ENCODE data around the gene SKIDA1. TPM values are rescaled to one million over a fixed set of nuclear protein-coding genes. Genes with fewer than 3 reads are reported as not detected.

Gene SKIDA1
- total RNA-seq, 1 experiment from 2014 or later = 0.34 TPM

DNA sequence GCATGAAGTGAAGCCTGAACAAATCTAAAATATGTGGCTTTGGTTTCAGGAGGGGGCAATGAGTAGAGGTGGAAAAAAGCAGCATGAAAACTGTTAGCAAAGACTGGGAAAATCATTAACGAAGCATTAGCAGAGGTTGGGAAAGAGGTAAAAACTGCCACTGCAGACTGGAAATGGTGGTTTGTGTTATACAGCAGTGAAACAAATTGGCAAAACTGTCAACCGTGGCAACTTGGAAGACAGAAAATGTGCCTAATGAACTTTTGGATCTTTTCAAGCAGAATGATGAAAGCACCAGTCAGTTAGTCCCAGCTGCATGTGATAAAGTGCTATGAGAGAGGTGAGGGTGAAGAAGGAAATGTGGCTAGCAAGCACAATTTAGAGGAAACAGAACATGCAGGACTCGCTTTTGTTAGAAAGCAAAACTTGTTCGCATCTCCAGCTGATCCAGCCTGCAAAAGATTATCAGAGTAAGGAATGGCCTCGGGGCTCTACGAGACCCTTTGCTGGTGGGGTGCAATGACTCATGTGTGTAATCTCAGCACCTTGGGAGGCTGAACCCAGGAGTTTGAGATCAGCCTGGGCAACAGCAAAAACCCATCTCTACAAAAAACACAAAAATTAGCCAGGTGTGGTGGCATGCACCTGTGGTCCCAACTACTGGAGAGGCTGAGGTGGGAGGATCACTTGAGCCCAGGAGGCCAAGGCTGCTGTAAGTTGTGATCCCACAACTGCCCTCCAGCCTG, 45.7 kb downstream of the SKIDA1 start:
- no peaks in the 10 kb centered on the region for H4K20me1 ChIP-seq (ENCODE audit: insufficient read depth)
- no peaks in the 10 kb centered on the region for H3K79me2 ChIP-seq (ENCODE audit: insufficient read depth, low read length)
- H3K27ac ChIP-seq (ENCODE audit: low read depth, low read length) = no peak overlapping the region
- ChIA-PET RAD21 (ENCODE audit: low non-redundant PET in 1 of 2, low total read pairs in 2 of 2, uncharacterized antibody in 2 of 2, unreplicated experiment in 2 of 2) (no interaction called here), CTCF (no interaction called here), POLR2A (no interaction called here)
- no peak overlapping the region for H3K9ac ChIP-seq (ENCODE audit: low read length)
- H3K27me3 ChIP-seq (ENCODE audit: insufficient read depth, low read length) = no peaks in the 10 kb centered on the region
- TF ChIP-seq JUND (IDR thresholded peaks at IDR 0.05) (no peak), YY1 (IDR thresholded peaks at IDR 0.05; ENCODE audit: extremely low read depth, insufficient replicate concordance, low read depth, low read length) (no peak), MAX (IDR thresholded peaks at IDR 0.05) (no peak), SP1 (IDR thresholded peaks at IDR 0.05; ENCODE audit: low read depth) (no peak), ZNF274 (IDR thresholded peaks at IDR 0.05; ENCODE audit: low read depth, low read length) (no peak), CBX3 (IDR thresholded peaks at IDR 0.05; ENCODE audit: low read depth) (no peak), ELF1 (IDR thresholded peaks at IDR 0.05; ENCODE audit: borderline replicate concordance, low read depth) (no peak), CEBPB (IDR thresholded peaks at IDR 0.05; ENCODE audit: low read depth) (no peak)
- no peaks in the 10 kb centered on the region for H3K4me1 ChIP-seq (ENCODE audit: control insufficient read depth in 1 of 2, insufficient read depth in 2 of 2, low read length in 2 of 2)
- H2AFZ ChIP-seq (ENCODE audit: low read depth, low read length, poor library complexity, severe bottlenecking) = no peak overlapping the region
- BruUV-seq (replicated peaks) = no TSS peak
- H3K36me3 ChIP-seq (ENCODE audit: control insufficient read depth in 1 of 2, insufficient read depth in 2 of 2, low read length in 2 of 2) = no peaks in the 10 kb centered on the region
- ATAC-seq (no peak), DNase-seq (ENCODE audit: low read depth, low spot score) (no peak)
- no peak overlapping the region for H3K4me3 ChIP-seq (replicated peaks in 1 of 2; ENCODE audit: low read depth in 1 of 2, low read length in 2 of 2)
- no peak overlapping the region for H3K4me2 ChIP-seq (ENCODE audit: low read length)
- H3K9me3 ChIP-seq (ENCODE audit: control insufficient read depth in 1 of 2, insufficient read depth in 1 of 2, low read depth in 1 of 2, low read length in 2 of 2) = no peaks in the 10 kb centered on the region
- intact Hi-C loops (cut with micrococcal nuclease) = no loop called here
- no peaks in the 10 kb centered on the region for H3K9me2 ChIP-seq (ENCODE audit: insufficient read depth)

DNA sequence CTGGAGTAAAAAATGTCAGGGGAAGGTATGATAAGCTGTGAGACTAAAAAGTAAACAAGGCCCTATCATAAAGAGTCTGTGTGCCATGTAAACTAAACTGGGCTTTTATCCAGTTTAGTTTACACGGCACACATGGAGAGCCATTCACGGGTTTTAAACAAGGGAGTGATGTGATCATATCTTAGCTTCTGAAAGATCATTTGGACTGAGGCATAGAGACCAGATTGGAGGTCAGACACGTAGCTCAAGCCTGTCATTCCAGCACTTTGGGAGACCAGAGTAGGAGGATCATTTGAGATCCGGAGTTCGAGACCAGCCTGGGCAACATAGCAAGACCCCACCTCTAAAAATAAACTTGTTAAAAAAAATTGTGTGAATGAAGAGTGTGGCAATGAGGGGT, 50.1 kb downstream of the SKIDA1 start:
- H3K4me2 ChIP-seq (ENCODE audit: low read length) = no peak overlapping the region
- DNase-seq (ENCODE audit: low read depth, low spot score) (no peak), ATAC-seq (no peak)
- POLR2A ChIA-PET = no interaction called here
- no peaks in the 10 kb centered on the region for H3K27me3 ChIP-seq (ENCODE audit: insufficient read depth, low read length)
- H3K27ac ChIP-seq (ENCODE audit: low read depth, low read length) = no peak overlapping the region
- no peaks in the 10 kb centered on the region for H3K9me2 ChIP-seq (ENCODE audit: insufficient read depth)
- no TSS peak for BruUV-seq (replicated peaks)
- no peak overlapping the region for H3K9ac ChIP-seq (ENCODE audit: low read length)
- RAD21 ChIA-PET (ENCODE audit: low non-redundant PET in 1 of 2, low total read pairs in 2 of 2, uncharacterized antibody in 2 of 2, unreplicated experiment in 2 of 2) = no interaction called here
- no peaks in the 10 kb centered on the region for H3K79me2 ChIP-seq (ENCODE audit: insufficient read depth, low read length)
- intact Hi-C loops (cut with micrococcal nuclease) = no loop called here
- H3K36me3 ChIP-seq (ENCODE audit: control insufficient read depth in 1 of 2, insufficient read depth in 2 of 2, low read length in 2 of 2) = no peaks in the 10 kb centered on the region
- no peaks in the 10 kb centered on the region for H3K9me3 ChIP-seq (ENCODE audit: control insufficient read depth in 1 of 2, insufficient read depth in 1 of 2, low read depth in 1 of 2, low read length in 2 of 2)
- no peaks in the 10 kb centered on the region for H4K20me1 ChIP-seq (ENCODE audit: insufficient read depth)
- no peak overlapping the region for H2AFZ ChIP-seq (ENCODE audit: low read depth, low read length, poor library complexity, severe bottlenecking)
- CTCF ChIA-PET = no interaction called here
- no peak overlapping the region for H3K4me3 ChIP-seq (replicated peaks in 1 of 2; ENCODE audit: low read depth in 1 of 2, low read length in 2 of 2)
- no peaks in the 10 kb centered on the region for H3K4me1 ChIP-seq (ENCODE audit: control insufficient read depth in 1 of 2, insufficient read depth in 2 of 2, low read length in 2 of 2)
- TF ChIP-seq ELF1 (IDR thresholded peaks at IDR 0.05; ENCODE audit: borderline replicate concordance, low read depth) (no peak), MAX (IDR thresholded peaks at IDR 0.05) (no peak), CEBPB (IDR thresholded peaks at IDR 0.05; ENCODE audit: low read depth) (no peak), EZH2phosphoT487 (IDR thresholded peaks at IDR 0.05; ENCODE audit: borderline replicate concordance) (no peak), SP1 (IDR thresholded peaks at IDR 0.05; ENCODE audit: low read depth) (no peak), JUND (IDR thresholded peaks at IDR 0.05) (no peak), CTCF (IDR thresholded peaks at IDR 0.05 in 2 of 3, conservative IDR thresholded peaks at IDR 0.05 in 1 of 3; ENCODE audit: borderline replicate concordance in 1 of 3, insufficient read depth in 1 of 3, low read depth in 2 of 3, low read length in 2 of 3) (no peak), EZH2 (IDR thresholded peaks at IDR 0.05) (no peak), POLR2AphosphoS5 (IDR thresholded peaks at IDR 0.05; ENCODE audit: low read depth, low read length) (no peak)
- TF ChIP-seq, protein P1, sequence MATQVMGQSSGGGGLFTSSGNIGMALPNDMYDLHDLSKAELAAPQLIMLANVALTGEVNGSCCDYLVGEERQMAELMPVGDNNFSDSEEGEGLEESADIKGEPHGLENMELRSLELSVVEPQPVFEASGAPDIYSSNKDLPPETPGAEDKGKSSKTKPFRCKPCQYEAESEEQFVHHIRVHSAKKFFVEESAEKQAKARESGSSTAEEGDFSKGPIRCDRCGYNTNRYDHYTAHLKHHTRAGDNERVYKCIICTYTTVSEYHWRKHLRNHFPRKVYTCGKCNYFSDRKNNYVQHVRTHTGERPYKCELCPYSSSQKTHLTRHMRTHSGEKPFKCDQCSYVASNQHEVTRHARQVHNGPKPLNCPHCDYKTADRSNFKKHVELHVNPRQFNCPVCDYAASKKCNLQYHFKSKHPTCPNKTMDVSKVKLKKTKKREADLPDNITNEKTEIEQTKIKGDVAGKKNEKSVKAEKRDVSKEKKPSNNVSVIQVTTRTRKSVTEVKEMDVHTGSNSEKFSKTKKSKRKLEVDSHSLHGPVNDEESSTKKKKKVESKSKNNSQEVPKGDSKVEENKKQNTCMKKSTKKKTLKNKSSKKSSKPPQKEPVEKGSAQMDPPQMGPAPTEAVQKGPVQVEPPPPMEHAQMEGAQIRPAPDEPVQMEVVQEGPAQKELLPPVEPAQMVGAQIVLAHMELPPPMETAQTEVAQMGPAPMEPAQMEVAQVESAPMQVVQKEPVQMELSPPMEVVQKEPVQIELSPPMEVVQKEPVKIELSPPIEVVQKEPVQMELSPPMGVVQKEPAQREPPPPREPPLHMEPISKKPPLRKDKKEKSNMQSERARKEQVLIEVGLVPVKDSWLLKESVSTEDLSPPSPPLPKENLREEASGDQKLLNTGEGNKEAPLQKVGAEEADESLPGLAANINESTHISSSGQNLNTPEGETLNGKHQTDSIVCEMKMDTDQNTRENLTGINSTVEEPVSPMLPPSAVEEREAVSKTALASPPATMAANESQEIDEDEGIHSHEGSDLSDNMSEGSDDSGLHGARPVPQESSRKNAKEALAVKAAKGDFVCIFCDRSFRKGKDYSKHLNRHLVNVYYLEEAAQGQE (IDR thresholded peaks at IDR 0.05; ENCODE audit: low read depth) = no peak
